ENCODE measurements around the gene IGFBP3.

The IGFBP3 gene

DNA sequence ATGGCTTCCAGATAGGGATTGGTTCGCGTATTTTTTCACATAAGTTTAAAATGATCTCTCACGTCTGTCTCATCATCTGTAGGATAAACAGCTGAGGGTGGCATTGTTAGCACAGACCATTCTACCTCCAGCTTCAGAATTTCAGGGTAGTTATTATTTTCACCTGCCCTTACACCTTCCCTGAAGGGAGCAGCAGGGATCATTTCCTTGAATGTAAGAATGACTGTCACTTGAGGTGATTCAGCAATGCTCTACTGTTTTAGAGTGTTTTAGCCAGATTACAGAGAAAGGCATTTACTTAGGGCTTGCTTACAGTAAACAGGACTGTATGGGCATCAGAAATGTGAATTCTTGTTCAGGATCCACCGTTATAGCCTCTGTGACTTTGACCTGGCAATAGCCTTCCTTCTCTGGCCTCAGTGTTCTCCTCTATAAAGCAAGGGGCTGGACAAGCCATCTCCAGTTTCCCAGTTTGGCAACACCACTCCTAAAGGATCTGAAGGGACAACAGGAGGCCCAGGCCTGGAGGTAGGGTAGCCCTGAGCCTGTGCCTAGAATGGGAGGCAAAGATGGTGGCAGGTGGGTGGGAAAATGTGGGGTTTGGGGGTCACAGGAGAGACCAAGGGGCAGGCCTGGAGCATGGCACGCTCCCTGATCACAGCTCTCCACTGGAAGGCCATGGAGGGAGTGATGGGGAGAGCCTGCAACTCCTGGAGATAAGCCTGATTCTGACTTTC lies 34.0 kb downstream of the IGFBP3 start:
- no peak overlapping the region for H2AFZ ChIP-seq (ENCODE audit: low read depth, low read length)
- no peaks in the 10 kb centered on the region for H3K9me3 ChIP-seq (ENCODE audit: low read length)
- H3K36me3 ChIP-seq (ENCODE audit: insufficient read depth, low read length) = no peaks in the 10 kb centered on the region
- peaks cover 55% of the 10 kb centered on the region for H3K27me3 ChIP-seq (ENCODE audit: insufficient read depth, low read length)
- H3K4me3 ChIP-seq (ENCODE audit: low read length) = no peak overlapping the region
- H3K4me1 ChIP-seq (ENCODE audit: insufficient read depth, low read length) = peaks cover 5% of the 10 kb centered on the region

- Histone ChIP-seq H3K4me1 (ENCODE audit: insufficient read depth, low read length) (peaks cover 5% of the 10 kb centered on the region), H3K27me3 (ENCODE audit: insufficient read depth, low read length) (peaks cover 50% of the 10 kb centered on the region), H3K9me3 (ENCODE audit: low read length) (no peaks in the 10 kb centered on the region), H3K4me3 (ENCODE audit: low read length) (no peak overlapping the region), H3K36me3 (ENCODE audit: insufficient read depth, low read length) (no peaks in the 10 kb centered on the region), H2AFZ (ENCODE audit: low read depth, low read length) (no peak overlapping the region)
Observed at GRCh38 chr7:45885264-45885882, 35.7 kb downstream of the IGFBP3 start.

DNA sequence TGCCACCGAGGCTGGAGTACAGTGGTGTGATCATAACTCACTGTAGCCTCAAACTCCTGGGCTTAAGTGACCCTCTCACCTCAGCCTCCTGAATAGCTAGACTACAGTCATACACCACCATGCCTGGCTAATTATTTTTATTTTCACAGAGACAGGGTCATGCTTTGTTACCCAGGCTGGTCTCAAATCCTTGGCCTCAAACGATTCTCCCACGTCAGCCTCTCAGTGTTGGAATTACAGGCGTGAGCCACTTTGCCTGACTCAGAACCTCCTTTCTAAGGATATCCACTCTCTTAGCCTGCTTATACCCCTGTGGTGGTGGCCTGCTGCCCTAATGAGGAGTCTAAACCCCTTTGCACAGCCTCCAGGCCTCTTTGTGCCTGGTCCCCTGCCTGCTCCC lies 36.9 kb downstream of the IGFBP3 start:
- H3K4me1 ChIP-seq (ENCODE audit: insufficient read depth, low read length) = peaks cover 5% of the 10 kb centered on the region
- H3K27me3 ChIP-seq (ENCODE audit: insufficient read depth, low read length) = peaks cover 37% of the 10 kb centered on the region
- no peak overlapping the region for H3K4me3 ChIP-seq (ENCODE audit: low read length)

GRCh38 chr7:45882465-45882810 lies 38.6 kb downstream of the IGFBP3 start:
- Histone ChIP-seq H2AFZ (ENCODE audit: low read depth, low read length) (no peak overlapping the region), H3K4me1 (ENCODE audit: insufficient read depth, low read length) (no peaks in the 10 kb centered on the region), H3K36me3 (ENCODE audit: insufficient read depth, low read length) (no peaks in the 10 kb centered on the region), H3K4me3 (ENCODE audit: low read length) (no peak overlapping the region), H3K27me3 (ENCODE audit: insufficient read depth, low read length) (peaks cover 21% of the 10 kb centered on the region), H3K9me3 (ENCODE audit: low read length) (no peaks in the 10 kb centered on the region)

More for the DNA sequence above, 36.9 kb downstream of the IGFBP3 start:
- Histone ChIP-seq H3K9me3 (ENCODE audit: low read length) (no peaks in the 10 kb centered on the region), H3K36me3 (ENCODE audit: insufficient read depth, low read length) (no peaks in the 10 kb centered on the region), H2AFZ (ENCODE audit: low read depth, low read length) (no peak overlapping the region)

GRCh38 chr7:45881759-45882464 lies 39.2 kb downstream of the IGFBP3 start:
- no peaks in the 10 kb centered on the region for H3K4me1 ChIP-seq (ENCODE audit: insufficient read depth, low read length)
- peaks cover 16% of the 10 kb centered on the region for H3K27me3 ChIP-seq (ENCODE audit: insufficient read depth, low read length)
- no peak overlapping the region for H2AFZ ChIP-seq (ENCODE audit: low read depth, low read length)
- no peaks in the 10 kb centered on the region for H3K9me3 ChIP-seq (ENCODE audit: low read length)
- no peak overlapping the region for H3K4me3 ChIP-seq (ENCODE audit: low read length)
- H3K36me3 ChIP-seq (ENCODE audit: insufficient read depth, low read length) = no peaks in the 10 kb centered on the region

GRCh38 chr7:45881280-45881758 lies 39.8 kb downstream of the IGFBP3 start:
- Histone ChIP-seq H3K36me3 (ENCODE audit: insufficient read depth, low read length) (no peaks in the 10 kb centered on the region), H3K4me1 (ENCODE audit: insufficient read depth, low read length) (no peaks in the 10 kb centered on the region), H3K4me3 (ENCODE audit: low read length) (no peak overlapping the region), H3K27me3 (ENCODE audit: insufficient read depth, low read length) (peaks cover 10% of the 10 kb centered on the region), H2AFZ (ENCODE audit: low read depth, low read length) (no peak overlapping the region), H3K9me3 (ENCODE audit: low read length) (no peaks in the 10 kb centered on the region)

DNA sequence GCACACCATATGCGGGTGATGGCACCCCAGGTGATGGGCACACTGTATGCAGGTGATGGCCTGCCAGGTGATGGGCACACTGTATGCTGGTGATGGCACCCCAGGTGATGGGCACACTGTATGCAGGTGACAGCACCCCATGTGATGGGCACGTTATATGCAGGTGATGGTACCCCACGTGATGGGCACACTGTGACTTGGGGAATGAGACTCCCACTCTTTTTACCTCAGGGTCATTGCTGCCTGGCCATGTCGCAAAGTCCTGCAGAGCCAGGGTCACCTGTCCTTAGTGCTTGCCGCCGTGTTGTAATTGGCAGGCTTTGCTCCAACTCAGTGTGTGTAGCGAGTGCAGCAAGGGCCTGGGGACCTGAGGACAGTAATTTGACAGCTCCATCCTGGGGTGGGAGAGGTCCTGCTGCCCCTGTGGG lies 40.6 kb downstream of the IGFBP3 start:
- H3K9me3 ChIP-seq (ENCODE audit: low read length) = no peaks in the 10 kb centered on the region
- H2AFZ ChIP-seq (ENCODE audit: low read depth, low read length) = no peak overlapping the region
- no peaks in the 10 kb centered on the region for H3K36me3 ChIP-seq (ENCODE audit: insufficient read depth, low read length)
- H3K27me3 ChIP-seq (ENCODE audit: insufficient read depth, low read length) = peaks cover 3% of the 10 kb centered on the region
- no peak overlapping the region for H3K4me3 ChIP-seq (ENCODE audit: low read length)
- no peaks in the 10 kb centered on the region for H3K4me1 ChIP-seq (ENCODE audit: insufficient read depth, low read length)

DNA sequence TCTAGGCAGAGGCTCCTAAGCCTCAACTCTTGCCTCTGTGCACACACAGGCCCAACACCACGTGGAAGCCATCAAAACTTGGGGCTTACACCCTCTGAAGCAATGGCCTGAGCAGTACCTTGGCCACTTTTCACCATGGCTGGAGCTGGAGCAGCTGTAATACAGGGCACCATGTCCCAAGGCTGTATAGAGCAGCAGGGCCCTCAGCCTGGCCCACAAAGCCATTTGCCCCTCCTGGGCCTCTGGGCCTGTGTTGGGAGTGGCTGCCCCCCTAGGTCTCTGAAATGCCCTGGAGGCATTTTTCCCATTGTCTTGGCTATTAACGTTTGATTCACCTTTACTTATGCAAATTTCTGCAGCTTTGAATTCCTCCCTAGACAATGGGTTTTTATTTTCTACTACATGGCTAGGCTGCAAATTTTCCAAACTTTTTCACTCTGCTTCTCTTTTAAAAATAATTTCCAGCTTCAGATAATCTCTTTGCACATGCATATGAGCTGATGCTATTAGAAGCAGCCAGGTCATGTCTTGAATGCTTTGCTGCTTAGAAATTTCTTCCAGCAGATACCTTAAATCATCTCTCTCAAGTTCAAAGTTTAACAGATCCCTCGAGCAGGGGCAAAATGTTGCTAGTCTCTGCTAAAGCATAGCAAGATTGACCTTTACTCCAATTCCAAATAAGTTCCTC lies 42.5 kb downstream of the IGFBP3 start:
- H3K4me3 ChIP-seq (ENCODE audit: low read length) = no peak overlapping the region
- no peaks in the 10 kb centered on the region for H3K27me3 ChIP-seq (ENCODE audit: insufficient read depth, low read length)
- H2AFZ ChIP-seq (ENCODE audit: low read depth, low read length) = no peak overlapping the region
- H3K9me3 ChIP-seq (ENCODE audit: low read length) = no peaks in the 10 kb centered on the region
- no peaks in the 10 kb centered on the region for H3K4me1 ChIP-seq (ENCODE audit: insufficient read depth, low read length)
- H3K36me3 ChIP-seq (ENCODE audit: insufficient read depth, low read length) = no peaks in the 10 kb centered on the region

GRCh38 chr7:45876519-45876918 lies 44.6 kb downstream of the IGFBP3 start:
- Histone ChIP-seq H3K36me3 (ENCODE audit: insufficient read depth, low read length) (no peaks in the 10 kb centered on the region), H2AFZ (ENCODE audit: low read depth, low read length) (no peak overlapping the region), H3K27me3 (ENCODE audit: insufficient read depth, low read length) (no peaks in the 10 kb centered on the region), H3K4me3 (ENCODE audit: low read length) (no peak overlapping the region), H3K4me1 (ENCODE audit: insufficient read depth, low read length) (no peaks in the 10 kb centered on the region), H3K9me3 (ENCODE audit: low read length) (no peaks in the 10 kb centered on the region)

- H3K9me3 ChIP-seq (ENCODE audit: low read length) = no peaks in the 10 kb centered on the region
- no peak overlapping the region for H2AFZ ChIP-seq (ENCODE audit: low read depth, low read length)
- H3K36me3 ChIP-seq (ENCODE audit: insufficient read depth, low read length) = no peaks in the 10 kb centered on the region
- no peaks in the 10 kb centered on the region for H3K27me3 ChIP-seq (ENCODE audit: insufficient read depth, low read length)
- H3K4me3 ChIP-seq (ENCODE audit: low read length) = no peak overlapping the region
- H3K4me1 ChIP-seq (ENCODE audit: insufficient read depth, low read length) = no peaks in the 10 kb centered on the region
Observed at GRCh38 chr7:45874408-45875131, 46.5 kb downstream of the IGFBP3 start.

DNA sequence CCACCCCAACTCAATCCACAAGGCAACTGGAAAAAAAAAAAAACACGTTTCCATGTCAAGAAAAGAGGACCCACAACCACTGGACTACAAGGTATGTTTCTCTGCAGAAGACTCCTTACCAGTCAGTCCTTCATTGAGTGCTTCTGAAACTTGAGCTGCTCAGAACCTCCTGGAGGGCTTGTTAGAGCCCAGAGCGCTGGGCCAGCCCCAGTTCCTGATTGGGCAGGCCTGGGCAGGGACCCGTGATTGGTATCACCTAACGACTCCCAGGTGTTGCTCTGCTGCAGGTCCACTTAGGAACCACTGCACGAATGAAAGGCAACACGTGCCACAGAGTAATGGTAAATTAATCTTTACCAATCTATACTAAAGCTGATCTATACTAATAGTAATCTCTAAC lies 47.7 kb downstream of the IGFBP3 start:
- H3K36me3 ChIP-seq (ENCODE audit: insufficient read depth, low read length) = no peaks in the 10 kb centered on the region
- no peak overlapping the region for H2AFZ ChIP-seq (ENCODE audit: low read depth, low read length)
- no peak overlapping the region for H3K4me3 ChIP-seq (ENCODE audit: low read length)
- no peaks in the 10 kb centered on the region for H3K9me3 ChIP-seq (ENCODE audit: low read length)
- no peaks in the 10 kb centered on the region for H3K27me3 ChIP-seq (ENCODE audit: insufficient read depth, low read length)
- no peaks in the 10 kb centered on the region for H3K4me1 ChIP-seq (ENCODE audit: insufficient read depth, low read length)

GRCh38 chr7:45873035-45873354 lies 48.1 kb downstream of the IGFBP3 start, which contains the start of gene CCDC201:
Gene CCDC201 (minus strand): TSS chr7:45873082. CDS start chr7:45873007, 75 bp downstream.
- Histone ChIP-seq H3K9me3 (ENCODE audit: low read length) (no peaks in the 10 kb centered on the region), H3K4me1 (ENCODE audit: insufficient read depth, low read length) (no peaks in the 10 kb centered on the region), H2AFZ (ENCODE audit: low read depth, low read length) (no peak within 1 kb of the TSS), H3K27me3 (ENCODE audit: insufficient read depth, low read length) (no peaks in the 10 kb centered on the region), H3K4me3 (ENCODE audit: low read length) (no peak within 1 kb of the TSS), H3K36me3 (ENCODE audit: insufficient read depth, low read length) (no peaks in the 10 kb centered on the region)
